ENCODE measurements around the gene BBX.
A peak's percentile ranks its signal among the peaks of the same experiment; 100 is the strongest.

BBX gene

DNA sequence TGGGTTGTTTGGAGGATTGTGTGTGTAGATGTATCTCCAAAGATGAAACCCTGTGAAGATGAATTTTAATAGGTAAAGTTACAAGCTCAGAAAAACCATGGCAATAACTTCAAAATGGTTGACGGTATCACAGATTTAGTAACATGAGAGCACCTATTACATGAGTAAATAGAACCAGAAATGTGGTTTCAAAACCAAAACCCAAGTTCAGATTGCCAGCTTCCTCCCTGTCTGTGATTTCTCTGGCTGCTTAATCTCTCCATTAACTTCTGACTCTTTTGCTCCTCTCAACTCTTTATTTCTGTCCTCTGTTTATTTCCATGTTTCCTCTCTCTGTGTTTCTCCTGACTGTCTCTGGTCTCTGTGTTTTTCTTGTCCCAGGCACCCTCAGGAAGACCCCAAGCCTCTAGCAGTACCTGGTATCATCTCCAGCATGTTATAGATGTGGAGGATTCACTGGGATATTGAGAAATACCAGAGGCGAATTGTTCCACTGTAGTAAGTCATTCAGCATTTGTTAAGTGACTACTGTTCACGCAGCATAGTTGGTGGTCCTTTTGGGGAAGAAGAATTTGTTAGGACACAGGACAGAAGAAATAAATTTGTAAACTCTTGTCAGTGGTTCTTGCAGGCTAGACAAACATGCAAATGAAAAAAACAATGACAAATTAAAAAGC, 138.8 kb downstream of the BBX start:
- no peak for DNase-seq

DNA sequence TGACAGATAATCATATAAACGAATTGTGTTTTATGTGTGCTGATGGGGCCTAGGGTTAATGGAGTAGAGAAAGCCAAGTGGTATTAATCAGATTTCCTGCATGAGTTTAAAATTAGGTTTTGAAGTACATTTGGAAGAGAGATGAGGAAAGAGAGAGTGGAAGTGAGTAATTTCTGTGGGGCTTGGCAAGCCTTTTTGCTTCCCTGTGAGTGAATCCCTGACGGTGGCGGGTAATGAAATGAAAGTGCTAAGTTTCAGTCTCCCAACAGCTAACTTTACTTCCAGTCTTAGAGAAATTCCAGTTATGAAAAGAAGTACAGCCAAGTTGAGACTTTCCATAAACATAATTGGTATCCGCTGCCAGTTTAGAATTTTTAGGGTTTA, 139.4 kb downstream of the BBX start:
- no peak for DNase-seq

DNA sequence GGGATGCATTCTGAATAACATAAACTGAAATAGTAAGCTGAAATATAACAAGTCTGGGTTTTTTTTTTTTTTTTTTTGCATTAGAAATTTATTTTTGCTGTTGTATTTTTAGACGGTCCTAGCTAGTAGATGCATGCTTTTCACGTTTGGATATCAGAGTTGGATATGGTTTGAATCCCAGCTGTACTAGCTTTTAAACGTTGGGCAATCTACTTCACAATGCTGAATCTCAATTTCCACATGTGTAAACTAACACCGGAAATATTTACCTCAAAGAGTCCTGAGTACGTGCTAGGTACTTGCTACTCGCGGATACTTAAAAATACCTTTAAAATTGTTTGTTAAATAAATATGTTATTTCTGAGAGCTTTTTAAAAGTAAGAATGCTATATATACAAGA, 139.8 kb downstream of the BBX start:
- DNase-seq, result no peak

DNA sequence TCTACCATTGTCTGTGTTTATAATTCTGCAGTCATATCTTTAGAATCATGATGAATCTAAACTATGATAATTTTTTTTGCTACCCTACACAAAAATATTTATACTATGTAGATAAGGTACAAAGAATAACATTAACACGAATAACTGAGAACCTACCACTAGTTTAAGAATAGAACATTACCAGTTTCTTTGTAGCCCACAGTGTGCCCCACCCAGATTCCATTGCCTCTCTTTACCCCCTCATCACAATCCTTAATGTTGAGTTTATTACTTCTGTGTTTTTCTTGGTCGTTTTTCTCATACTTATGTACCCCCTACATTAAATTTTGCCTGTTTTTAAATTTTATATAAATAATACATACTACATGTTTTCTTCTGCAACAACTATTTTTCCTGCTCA, 140.5 kb downstream of the BBX start:
- no peak for DNase-seq

DNA sequence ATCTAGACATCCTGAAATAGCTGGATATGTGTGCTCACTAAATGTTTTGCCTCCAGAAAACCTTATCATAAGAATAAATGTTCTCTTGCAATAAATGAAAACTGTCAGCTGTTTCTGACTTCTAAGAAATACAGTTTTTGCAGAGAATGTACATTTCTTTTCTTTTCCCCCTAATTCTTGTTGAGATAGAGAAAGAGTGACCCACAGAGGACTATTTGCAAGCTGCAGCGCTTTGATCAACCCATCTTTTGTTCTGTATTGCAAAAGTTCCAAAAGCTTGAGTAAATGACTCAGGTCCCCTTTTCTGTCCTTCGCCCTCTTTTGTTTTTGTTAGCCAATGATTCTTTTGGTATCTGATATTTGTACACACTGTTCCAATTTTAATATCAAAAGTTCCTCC, 141.9 kb downstream of the BBX start:
- DNase-seq, result no peak

DNA sequence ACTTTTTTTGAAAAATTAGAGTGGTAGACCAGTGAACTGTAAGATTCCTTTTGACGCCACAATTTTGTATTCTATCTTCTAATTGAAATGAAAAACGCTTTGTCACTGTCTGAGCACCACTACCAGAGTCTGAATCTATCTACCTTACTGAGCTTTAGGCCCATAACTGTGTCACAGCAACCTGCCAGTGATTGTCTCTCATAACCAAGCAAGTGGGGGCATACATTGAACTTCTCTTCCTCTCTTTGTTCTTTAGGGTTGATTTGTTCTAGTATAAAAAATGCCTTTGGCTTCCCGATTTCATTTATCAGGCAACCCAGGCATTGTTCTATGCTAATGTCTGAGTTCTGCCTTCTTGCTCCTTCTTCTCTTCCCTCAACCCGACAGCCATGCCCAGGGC, 142.6 kb downstream of the BBX start:
- DNase-seq, result no peak

DNA sequence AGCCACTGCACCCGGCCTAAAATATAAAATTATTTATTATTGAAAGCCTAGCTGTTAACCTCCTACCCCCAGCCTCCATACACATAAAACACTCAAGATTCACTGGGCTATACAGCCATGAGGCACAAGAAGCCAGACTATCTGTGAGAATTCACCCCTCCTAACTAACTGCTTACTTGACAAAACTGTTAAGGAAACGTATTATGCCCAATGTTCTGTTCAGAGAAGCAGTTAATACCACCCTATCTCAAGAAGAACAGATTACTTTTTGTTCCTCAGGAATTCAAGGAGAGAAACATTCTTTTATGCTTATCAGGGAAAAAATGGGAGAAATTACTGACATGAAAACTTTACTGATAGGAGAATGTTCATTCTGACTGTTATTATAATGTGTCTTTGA, 144.1 kb downstream of the BBX start:
- DNase-seq, result no peak

DNA sequence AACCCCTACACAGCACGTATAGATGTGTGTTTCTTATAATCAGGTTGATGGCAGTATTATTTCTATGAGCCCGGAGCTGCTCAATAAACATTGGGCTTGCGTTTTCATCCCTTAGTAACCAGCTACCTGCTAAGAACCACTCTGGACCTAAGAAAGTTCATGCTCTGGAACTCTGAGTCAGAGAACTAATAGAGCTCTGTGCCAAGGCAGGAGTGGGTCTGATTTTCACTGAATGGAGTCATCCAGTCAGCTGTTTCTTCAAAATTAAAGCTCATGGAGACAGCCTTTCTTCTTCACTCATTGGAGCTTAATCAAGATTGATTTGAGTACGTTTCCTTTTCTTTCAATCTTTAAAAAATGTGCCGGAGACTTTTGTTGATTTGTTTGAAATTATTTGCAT, 145.7 kb downstream of the BBX start:
- no peak for DNase-seq

DNA sequence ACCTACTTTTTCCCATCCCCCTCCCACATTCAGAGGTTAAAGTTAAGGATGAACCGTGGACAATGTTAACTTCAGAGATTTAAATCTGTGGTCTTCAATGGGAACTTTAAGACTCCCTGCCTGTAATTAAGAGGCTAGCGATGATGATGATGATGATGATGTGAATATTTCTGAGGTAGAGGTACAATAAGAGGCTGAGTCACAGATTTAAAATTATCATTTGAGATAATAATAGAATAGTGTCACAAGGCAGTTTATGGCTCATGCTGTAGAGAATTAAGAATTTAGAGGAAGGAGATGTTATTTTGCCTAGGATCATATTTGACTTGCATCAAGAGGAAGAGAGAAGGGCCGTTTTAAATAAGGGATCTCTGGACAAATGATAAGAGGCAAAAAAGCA, 146.2 kb downstream of the BBX start:
- DNase-seq, result no peak

DNA sequence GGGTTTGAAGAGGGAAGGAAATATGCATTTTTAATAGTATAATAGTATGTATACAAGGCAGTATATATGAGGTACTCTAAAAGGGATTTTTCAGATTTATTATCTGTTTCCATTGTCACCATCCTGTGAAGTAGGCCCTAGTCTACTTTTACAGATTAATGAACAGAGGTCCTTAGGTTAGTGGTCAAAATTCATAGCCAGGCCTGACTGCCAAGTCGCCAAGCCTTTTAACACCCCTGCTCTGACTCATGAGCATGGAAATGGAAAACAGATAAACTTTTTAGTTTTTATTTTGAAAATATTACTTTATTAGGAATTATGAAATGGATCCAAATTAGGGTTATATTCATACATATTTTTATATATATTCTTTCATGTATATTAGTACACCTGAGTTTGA, 146.9 kb downstream of the BBX start:
- DNase-seq, result no peak

DNA sequence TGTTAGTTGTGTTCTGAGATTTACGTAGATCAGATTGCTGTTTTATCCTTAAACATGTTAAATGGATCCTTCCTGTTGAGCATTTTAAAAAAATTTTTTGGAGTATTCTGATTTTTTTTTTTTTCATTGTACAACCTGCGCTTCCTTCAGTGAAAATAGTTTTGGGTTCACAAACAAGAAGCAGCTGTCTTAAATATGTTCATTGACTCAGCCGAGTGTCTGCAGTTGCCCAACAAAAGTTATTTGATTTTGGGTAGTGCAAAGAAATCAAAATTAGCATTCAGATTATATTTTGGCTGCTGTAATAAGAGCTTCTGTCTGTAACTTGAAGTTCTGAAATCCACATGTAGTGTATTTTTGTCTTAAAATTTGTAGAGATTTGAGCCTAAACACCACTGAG, 148.2 kb downstream of the BBX start:
- no peak for DNase-seq

DNA sequence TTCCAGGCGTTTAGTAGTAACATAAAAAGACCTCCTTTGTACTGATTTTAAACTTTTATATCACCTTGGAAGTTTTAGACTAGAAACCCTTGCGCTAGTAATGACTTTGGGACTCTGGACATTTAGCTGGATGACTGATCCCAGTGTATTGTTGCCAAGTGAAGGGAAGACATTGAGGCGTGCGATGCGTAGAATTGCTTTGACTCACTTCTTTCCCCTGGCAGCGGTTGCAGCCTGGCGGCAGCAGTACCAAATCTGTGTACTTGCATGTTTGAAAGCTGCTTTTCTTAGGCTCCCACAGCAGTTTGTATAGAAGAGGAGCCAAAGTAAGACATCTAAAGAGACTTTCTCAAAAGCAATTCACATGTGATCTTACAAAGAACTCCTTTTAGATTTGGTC, 151.6 kb downstream of the BBX start:
- no peak for DNase-seq

DNA sequence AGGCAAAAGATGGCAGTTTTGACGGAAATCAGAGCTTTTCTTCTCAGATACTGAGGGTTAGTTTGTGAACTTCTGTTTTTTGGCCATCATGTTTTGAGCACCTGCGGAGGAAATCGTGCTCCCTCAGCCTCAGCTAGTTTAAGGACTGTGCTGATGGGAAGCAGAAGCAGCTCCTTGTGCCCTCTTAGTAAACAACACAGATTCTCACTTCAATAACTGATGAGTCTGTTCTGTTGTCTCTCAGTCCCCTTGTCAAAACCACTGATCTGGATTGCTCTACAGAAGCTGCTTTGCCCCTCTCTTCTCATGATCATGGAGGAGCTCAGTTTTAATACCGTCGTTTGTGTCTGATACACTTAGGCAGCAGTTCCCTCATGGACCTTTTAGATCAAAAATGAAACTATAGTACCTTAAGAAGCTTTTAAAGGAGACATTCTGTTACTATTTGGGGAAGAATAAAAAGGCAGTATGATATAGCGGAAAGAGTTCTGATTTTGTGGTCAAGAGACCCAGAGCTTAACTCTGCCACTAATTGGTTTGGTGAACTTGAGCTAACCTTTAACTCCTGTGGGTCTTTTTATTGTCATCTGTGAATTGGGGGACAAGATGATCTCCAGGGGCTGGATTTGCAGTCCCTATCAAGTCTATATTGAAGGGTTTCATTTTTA, 152.6 kb downstream of the BBX start:
- DNase-seq, result peak; percentile 3

DNA sequence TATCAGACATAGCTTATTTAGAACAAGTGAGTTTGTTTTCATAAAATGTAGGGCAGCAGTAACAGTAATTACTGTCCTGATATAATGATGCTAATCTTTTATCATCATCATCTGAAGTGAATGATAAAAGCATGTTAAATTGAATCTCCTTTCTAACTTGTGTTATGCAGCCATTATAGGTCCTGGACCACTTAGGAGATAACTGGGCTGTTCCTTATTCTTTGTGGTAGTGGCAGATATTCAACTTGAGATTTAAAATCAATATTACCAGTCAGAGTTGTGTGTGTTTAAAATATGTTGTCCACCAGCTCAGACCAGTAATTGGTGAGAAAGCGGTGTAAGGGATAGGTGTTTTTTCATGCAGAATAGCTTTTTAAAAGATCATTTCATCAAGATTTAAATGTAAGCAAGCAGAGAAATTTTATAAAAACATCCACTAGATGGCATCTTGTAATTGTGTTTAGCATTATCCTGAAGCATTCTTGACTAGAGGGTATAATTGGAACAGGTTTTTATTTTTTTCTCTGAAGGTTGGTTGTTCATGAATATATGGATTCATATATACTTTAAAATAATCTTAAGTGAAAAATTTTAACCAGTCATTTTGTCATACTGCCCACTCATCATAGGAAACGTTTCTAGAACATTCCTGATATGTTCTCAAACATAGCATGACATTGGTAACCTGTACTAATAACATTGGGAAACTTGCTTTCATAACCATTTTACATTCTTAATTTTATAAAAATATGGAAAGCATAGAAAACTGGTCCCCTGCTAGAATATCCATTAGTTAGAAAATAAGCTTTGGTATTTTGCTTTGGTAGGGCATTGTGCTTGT, 153.9 kb downstream of the BBX start:
- no peak for DNase-seq

DNA sequence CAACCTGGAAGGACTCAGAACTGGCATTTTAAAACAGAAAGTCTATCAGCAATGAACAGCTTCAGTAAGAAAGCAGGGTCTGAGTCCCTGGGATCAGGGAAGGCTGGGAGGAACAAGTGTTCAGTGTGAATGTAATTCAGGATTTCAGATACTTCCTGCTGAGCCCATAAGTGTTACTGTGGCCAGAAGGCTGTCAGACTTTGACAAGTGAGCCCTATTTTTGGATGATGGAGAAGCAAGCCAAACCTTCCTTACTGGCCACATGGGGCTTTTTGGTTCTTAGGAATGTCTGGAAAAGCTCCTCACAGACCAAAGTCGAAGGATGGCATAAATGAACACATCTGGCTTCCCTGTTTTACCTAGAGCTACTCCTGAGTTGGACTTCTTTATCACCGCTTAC, 157.2 kb downstream of the BBX start:
- DNase-seq, result no peak

DNA sequence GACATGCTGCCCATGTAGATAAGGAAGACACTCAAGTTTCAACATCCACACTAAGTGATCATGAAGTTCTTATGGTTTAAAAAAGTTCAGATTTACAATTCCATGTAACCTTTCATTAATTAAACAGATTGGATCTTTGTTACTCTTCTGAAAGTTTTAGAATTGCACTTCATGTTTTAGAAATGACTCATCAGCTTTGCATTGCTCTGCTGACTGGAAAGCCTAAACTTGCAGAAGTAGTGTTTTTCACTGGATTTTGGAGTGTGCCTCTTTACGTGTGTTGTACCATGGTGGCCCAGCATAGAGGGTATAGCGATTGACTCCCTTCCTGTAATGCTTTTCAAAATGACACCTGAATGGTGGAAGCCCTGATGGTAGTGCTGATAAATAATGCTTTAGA, 157.9 kb downstream of the BBX start:
- no peak for DNase-seq

DNA sequence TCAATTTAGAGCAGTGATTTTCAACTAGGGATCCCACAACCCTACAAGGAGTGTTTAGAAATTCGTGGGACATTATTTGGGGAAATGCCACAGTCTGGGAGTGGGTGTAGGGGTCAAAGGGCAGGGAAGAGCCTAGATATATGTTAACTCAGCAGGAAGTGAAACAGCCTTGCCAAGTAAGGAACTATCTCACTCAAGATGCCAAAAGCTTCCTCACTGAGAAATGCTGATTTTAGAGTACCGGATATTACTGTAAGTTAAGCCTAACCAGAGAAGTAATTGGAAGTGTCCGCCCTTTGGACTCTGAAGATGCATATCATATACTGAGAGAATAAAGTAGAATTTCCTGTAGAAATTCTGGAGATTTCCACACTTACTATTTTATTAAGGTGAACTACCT, 158.6 kb downstream of the BBX start:
- no peak for DNase-seq

DNA sequence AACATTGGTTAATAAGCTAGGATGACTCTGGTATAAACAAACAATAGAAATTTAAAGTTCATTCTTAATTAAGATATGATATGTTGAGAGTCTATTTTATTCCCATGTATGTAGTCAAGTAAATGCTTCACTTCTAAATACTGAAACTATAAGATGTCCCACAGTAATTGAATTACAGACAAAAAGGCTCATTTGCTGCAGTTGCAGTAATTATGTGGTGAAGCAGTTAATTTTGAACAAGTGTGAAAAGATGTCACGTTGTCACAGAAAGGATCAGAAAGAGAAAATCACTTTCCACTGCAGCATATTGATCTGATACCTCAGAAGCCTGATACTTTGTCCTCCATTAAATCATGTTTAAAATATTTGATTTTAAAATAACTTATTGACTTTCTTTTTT, 159.8 kb downstream of the BBX start:
- no peak for DNase-seq

DNA sequence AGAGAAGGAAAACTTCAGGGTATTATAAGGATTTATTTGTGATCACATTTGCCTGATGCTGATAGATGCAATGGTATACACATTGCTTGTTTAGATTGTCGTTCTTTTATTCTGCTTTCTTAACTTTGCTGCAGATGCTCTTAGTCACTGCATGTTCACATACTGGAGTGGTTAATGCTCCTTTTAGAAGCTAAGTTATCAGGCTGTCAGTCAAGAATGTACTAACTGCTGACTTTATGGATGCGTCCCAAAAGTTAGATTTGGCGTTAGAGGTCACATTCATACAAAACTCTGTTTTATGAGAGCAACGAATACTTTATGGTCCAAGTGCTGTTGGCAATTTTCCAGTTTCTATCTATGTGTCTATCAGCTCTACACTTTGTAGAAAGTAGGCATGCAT, 160.7 kb downstream of the BBX start:
- DNase-seq, result no peak

DNA sequence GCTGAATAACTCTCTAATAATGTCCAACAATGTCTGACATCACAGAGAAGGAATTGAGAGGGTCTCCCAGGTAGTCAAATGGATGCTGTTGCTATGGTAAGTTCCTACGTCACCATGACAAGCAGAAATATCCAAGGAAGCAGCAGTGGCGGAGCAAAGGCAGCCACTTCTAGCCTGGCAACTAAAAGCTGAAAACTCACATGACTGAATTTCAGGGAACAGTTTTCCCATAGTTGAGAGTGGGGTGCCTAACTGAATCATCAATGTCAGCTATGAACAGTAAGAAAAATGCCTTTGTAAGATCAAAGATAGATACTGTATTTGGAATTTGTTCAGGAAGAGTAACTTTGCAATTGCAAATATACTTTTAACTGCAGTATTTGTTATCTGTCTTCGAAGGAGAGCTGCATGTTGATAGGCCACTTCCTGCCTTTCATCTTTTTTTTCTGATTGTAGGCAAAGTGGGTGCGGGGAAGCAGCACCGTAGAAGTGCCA, 161.7 kb downstream of the BBX start:
- DNase-seq, result no peak

DNA sequence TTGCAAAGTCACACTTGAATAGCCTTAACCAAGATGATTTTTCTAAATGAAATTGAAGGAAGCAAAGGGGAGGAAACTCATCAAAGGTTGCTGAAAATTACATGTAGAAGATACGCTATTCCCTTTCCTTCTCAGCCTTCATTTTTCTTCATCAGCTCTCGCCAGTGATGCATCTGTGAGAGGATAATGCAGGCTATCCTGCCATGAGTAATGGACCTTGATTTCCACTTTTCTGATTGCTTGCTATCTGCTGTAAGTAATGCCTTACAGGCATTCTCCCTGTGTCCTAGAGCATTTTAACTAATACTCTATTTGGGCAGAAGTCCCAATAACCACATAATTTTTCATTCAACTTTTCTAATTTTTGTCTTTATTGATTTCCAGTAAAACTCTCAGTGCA, 162.6 kb downstream of the BBX start:
- DNase-seq, result no peak

DNA sequence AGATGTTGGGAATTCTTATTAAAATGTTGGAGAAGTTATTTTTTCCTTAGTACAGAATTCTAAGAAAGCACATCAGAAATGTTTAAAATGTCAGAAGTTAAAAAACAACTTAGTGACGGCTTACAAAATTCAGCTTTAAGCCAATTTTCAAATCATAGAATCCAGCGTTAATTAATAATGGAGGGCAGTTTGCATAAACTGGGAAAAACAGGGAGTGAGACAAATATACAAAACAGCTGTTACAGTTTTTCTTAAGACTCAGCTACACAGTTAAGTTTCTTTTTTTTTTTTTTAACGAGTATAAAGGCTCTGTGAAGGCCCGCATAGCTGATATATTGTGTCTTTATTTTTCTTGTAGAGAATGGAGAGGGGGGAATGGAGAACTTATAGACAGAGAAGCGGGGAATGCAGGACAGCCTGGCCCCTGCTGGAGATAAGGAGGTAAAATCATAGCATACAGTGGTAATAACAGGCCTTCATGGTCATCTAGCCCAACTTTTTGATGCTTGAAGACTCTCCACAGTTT, 164.4 kb downstream of the BBX start:
- no peak for DNase-seq

DNA sequence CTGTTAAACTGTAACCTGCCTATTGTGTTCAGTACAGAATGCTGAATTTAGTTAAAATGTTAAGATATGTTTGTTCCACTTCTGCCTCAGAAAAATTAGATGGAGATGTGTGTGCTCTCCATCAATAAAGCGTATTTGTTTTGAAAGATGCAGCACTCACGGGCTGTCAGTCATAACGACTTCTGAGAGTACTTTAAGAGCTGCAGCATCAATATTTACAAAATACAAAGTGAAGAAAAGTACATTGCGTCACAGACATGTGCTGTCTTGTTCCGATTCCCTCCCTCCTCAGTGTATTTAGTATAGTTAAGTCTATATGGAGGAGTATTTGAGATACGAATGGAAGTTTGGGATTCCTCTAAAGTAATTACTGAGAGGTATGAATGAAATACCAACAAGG, 166.6 kb downstream of the BBX start:
- no peak for DNase-seq

Data from CD4-positive, alpha-beta T cell treated with Interferon gamma for 1 hour (primary cell).